K562 (cell line): Measurements from ENCODE around the gene ARL10. TPM values are rescaled to one million over a fixed set of nuclear protein-coding genes. Genes with fewer than 3 reads are reported as not detected.

Experiments used
- ATAC-seq: fragments of 200-7000 bp; cut with Tn5 transposase; 3 replicates; pipeline ENCODE4 v1.9.1; 2020; ENCODE audit warnings: moderate library complexity
- BruUV-seq: library from RNA; stranded (reverse); fragments of 400-500 nt; replicated peaks from 2 replicates; lab custom pipeline; 2021; lab: Mats Ljungman, UMichigan
- CTCF ChIA-PET: fragments of 300-600 bp; formaldehyde crosslinking; extraction: SDS; loops from one replicate; lab custom pipeline; 2021; ENCODE audit warnings: low intra/inter-chr PET ratio; lab: Yijun Ruan, JAX
- POLR2A ChIA-PET: fragments of 300-600, 350-650 bp; sonication (Branson Sonifier 250); formaldehyde crosslinking; extraction: SDS; loops from one replicate; lab custom pipeline; 2021; ENCODE audit warnings: antibody characterized with exemption, inconsistent platforms; lab: Yijun Ruan, JAX
- DNase-seq, 4 experiments: peaks; one replicate each; pipeline versions ENCODE4 v3.0.0 to v3.0.0-alpha.2; 2011 to 2018; ENCODE audit warnings: low spot score in 3 of 4, mixed read lengths in 3 of 4; ENCODE audit errors: extremely low read depth in 1 of 4
- FAIRE-seq: peaks from 2 replicates; lab custom pipeline; 2011; peaks lifted over from hg19 to GRCh38; lab: Jason Lieb, UNC
- H2AFZ ChIP-seq: 2 replicates; pipeline ENCODE4 v1.6.0; 2011; ENCODE audit warnings: low read depth, low read length, control low read depth, inconsistent platforms
- H3K27ac ChIP-seq: fragments of 200-600 bp; 3 replicates; pipeline ENCODE4 v1.8.0; 2011; ENCODE audit warnings: low read depth, mild to moderate bottlenecking, control low read depth, inconsistent platforms, low read length, moderate library complexity, mixed read lengths; ENCODE audit errors: extremely low read depth
- H3K27me3 ChIP-seq, 2 experiments: fragments of 300-600 bp in 1 of 2; 2 replicates in 1 of 2; 3 replicates in 1 of 2; pipeline versions ENCODE4 v1.6.0 to v1.8.0; 2011; ENCODE audit warnings: inconsistent platforms in 2 of 2, low read length in 2 of 2, mild to moderate bottlenecking in 1 of 2, mixed read lengths in 1 of 2, moderate library complexity in 1 of 2; ENCODE audit not compliant: control insufficient read depth in 2 of 2, insufficient read depth in 2 of 2
- H3K36me3 ChIP-seq: fragments of 300-600 bp; 3 replicates; pipeline ENCODE4 v1.8.0; 2011; ENCODE audit warnings: mild to moderate bottlenecking, low read length, inconsistent platforms; ENCODE audit not compliant: control insufficient read depth, insufficient read depth
- H3K4me1 ChIP-seq, 2 experiments: fragments of 200-600 bp in 1 of 2; replicated peaks in 1 of 2; 2 replicates in 1 of 2; 3 replicates in 1 of 2; pipeline versions ENCODE4 v1.5.1 to v1.8.0; 2011; ENCODE audit warnings: inconsistent platforms in 2 of 2, low read length in 2 of 2, mild to moderate bottlenecking in 1 of 2, mixed read lengths in 1 of 2, moderate library complexity in 1 of 2; ENCODE audit not compliant: control insufficient read depth in 2 of 2, insufficient read depth in 2 of 2
- H3K4me2 ChIP-seq: 2 replicates; pipeline ENCODE4 v1.6.1; 2011; ENCODE audit warnings: low read length, control low read depth, inconsistent platforms, mixed read lengths; ENCODE audit not compliant: insufficient read depth
- H3K4me3 ChIP-seq: fragments of 200-600 bp; sonication (generic), shearing (Covaris generic); 2 replicates; pipeline ENCODE4 v1.5.1; 2016; ENCODE audit warnings: control low read depth, inconsistent platforms
- H3K79me2 ChIP-seq: fragments of 200-600 bp; 3 replicates; pipeline ENCODE4 v1.8.0; 2011; ENCODE audit warnings: low read length, inconsistent platforms; ENCODE audit not compliant: control insufficient read depth, insufficient read depth
- H3K9ac ChIP-seq, 2 experiments: 2 replicates each; pipeline versions ENCODE4 v1.6.0 to v1.6.1; 2011; ENCODE audit warnings: low read depth in 2 of 2, low read length in 2 of 2, control low read depth in 1 of 2, inconsistent platforms in 1 of 2, mild to moderate bottlenecking in 1 of 2, mixed read lengths in 1 of 2; ENCODE audit not compliant: insufficient read depth in 1 of 2
- H3K9me1 ChIP-seq: one replicate; pipeline ENCODE4 v1.6.0; 2011; ENCODE audit warnings: inconsistent platforms, mild to moderate bottlenecking, low read length, moderate library complexity; ENCODE audit not compliant: control insufficient read depth, insufficient read depth
- H3K9me3 ChIP-seq: replicated peaks from 2 replicates; pipeline ENCODE4 v1.5.1; 2011; ENCODE audit warnings: low read depth, low read length, inconsistent platforms; ENCODE audit not compliant: control insufficient read depth, insufficient read depth
- H4K20me1 ChIP-seq: replicated peaks from 2 replicates; pipeline ENCODE4 v1.6.1; 2011; ENCODE audit warnings: low read length, inconsistent platforms, mixed read lengths; ENCODE audit not compliant: control insufficient read depth, insufficient read depth
- ASH1L ChIP-seq: fragments of 450-650 bp; IDR thresholded peaks from 2 replicates; pipeline ENCODE4 v1.6.1; 2018; ENCODE audit warnings: borderline replicate concordance, mild to moderate bottlenecking, low read depth; ENCODE audit not compliant: partially characterized antibody
- CBFA2T2 ChIP-seq: fragments of 450-650 bp; conservative IDR thresholded peaks from 2 replicates; pipeline ENCODE4 v1.6.1; 2017; ENCODE audit warnings: mild to moderate bottlenecking
- WGBS: fragments of 100-300 bp; shearing (Covaris generic); methylation state at CpG from one replicate; pipeline ENCODE4 v1.1.6; 2016; ENCODE audit warnings: low coverage, mixed read lengths; ENCODE audit not compliant: insufficient coverage; ENCODE audit errors: missing lambda C conversion rate; 5-methylcytosine and 5-hydroxymethylcytosine counted together
- in situ Hi-C: fragments of 300-500 bp; cut with MboI; formaldehyde crosslinking; loops from 4 replicates; pipeline ENCODE4 v1.15.0; 2018; ENCODE audit warnings: inconsistent platforms, mixed read lengths
- intact Hi-C: fragments of 100-400 bp; cut with micrococcal nuclease; formaldehyde crosslinking; loops from 2 replicates; pipeline ENCODE4 v1.14.2; 2022
- polyA plus RNA-seq, 8 experiments: library from polyadenylated mRNA; depleted of rRNA in 4 of 8; stranded (reverse) in 5 of 8; unstranded in 3 of 8; fragments of >200 nt; fragmentation: Nextera tagmentation in 2 of 8; fragmentation: Illumina TruSeq in 1 of 8; extraction: Ambion mirVana in 2 of 8; extraction: Trizol in 1 of 8; gene quantifications; 2 replicates each; pipeline versions ENCODE4 v1.2.1 to v1.2.3, GENCODE V29; 2011 to 2014; ENCODE audit warnings: inconsistent platforms in 1 of 8, missing spikeins in 1 of 8
- total RNA-seq, 7 experiments: library from RNA; depleted of rRNA in 6 of 7; stranded (reverse); fragments of >200 nt in 6 of 7; fragmentation: Illumina TruSeq in 2 of 7; extraction: Trizol in 2 of 7; gene quantifications; 2 replicates each; pipeline versions ENCODE4 v1.2.1 to v1.2.3, GENCODE V29; 2011 to 2021; ENCODE audit warnings: low replicate concordance in 1 of 7
- TF ChIP-seq, protein P1 (sequence below): sonication (generic); formaldehyde crosslinking; IDR thresholded peaks from 2 replicates; pipeline ENCODE4 v1.8.0; 2022; ENCODE audit warnings: missing genetic modification reagents, mild to moderate bottlenecking, moderate library complexity, borderline replicate concordance

The ARL10 gene
- total and polyA plus RNA-seq, 9 of the 15 experiments (the other 6 are each of a cell fraction or from before 2014, with no cell fraction given): under 0.01 to 0.40 (median 0.34) TPM; not detected in 3

DNA sequence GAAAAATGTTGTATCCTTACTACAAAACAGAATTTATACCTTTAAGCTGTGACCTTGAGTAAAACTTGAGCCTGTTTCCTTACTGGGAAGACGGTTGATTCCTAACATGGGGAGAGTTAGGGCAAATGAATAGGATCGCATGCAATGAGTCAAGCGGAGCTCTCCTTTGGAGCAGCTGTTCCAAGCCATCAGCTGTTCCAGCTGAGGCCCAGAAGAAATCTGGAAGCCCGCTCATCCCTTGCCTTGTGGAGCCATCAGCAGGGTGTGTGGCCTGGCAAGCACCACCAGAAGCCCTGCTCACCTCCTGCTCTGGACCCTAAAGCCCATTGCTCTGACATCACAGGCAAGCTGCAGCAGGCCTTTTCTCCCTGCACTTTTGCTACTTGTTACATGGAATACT lies 11.8 kb upstream of the ARL10 start:
- Histone ChIP-seq H3K9ac (no peak overlapping the region), H3K4me1 (no peaks in the 10 kb centered on the region), H4K20me1 (peaks cover 3% of the 10 kb centered on the region; the same call in 1 of the 2 replicates), H3K36me3 (peaks cover 93% of the 10 kb centered on the region), H3K4me3 (no peak overlapping the region), H3K9me3 (no peaks in the 10 kb centered on the region), H2AFZ (no peak overlapping the region), H3K9me1 (peaks cover 3% of the 10 kb centered on the region), H3K4me2 (no peak overlapping the region), H3K27ac (no peak overlapping the region)
- DNase-seq (no peak), FAIRE-seq (no peak), ATAC-seq (no peak)
- BruUV-seq: no TSS peak
- ChIA-PET CTCF (no interaction called here), POLR2A (interaction anchor here (1.2 to 2.2 kb wide), 2 partner anchors 8 to 12 kb away, joined by 6 to 23 read pairs; partner anchors contain the start of gene KIAA1191)
- 98% methylated on average over 4 of the region's 4 CpGs for WGBS
- intact Hi-C loops: no loop called here
- TF ChIP-seq, protein P1, sequence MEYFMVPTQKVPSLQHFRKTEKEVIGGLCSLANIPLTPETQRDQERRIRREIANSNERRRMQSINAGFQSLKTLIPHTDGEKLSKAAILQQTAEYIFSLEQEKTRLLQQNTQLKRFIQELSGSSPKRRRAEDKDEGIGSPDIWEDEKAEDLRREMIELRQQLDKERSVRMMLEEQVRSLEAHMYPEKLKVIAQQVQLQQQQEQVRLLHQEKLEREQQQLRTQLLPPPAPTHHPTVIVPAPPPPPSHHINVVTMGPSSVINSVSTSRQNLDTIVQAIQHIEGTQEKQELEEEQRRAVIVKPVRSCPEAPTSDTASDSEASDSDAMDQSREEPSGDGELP (CRISPR knock-in tag): peak; percentile 19; the same call in 1 of the 2 replicates
- no peak for TF ChIP-seq CBFA2T2
- no peak for TF ChIP-seq ASH1L
- TF ChIP-seq, all 486 proteins: peak for 1
- Histone ChIP-seq H3K27me3 (no peaks in the 10 kb centered on the region), H3K79me2 (peaks cover 39% of the 10 kb centered on the region)
- in situ Hi-C loops: no loop called here
